ENCODE measurements around the gene SELENOS.

GRCh38 chr15:101317336-101317872, 40.1 kb upstream of the SELENOS start:
- TF ChIP-seq CTCF (IDR thresholded peaks at IDR 0.05) = no peak
- TF ChIP-seq POLR2AphosphoS5 (IDR thresholded peaks at IDR 0.05) = no peak
